GM19467 (cell line): ENCODE results near the gene KRTAP7-1.

Experiments
- ATAC-seq: cut with Tn5 transposase; IDR thresholded peaks from one replicate; pipeline ENCODE4 v1.9.1; 2021; ENCODE audit warnings: mild to moderate bottlenecking, moderate library complexity; ENCODE audit not compliant: unreplicated experiment

Gene KRTAP7-1

GRCh38 chr21:30829659-30830058, at the start of gene KRTAP7-1:
TSS of gene KRTAP7-1 (minus strand) at chr21:30829759. CDS start at chr21:30829698, 61 bp downstream.
- ATAC-seq: no peak

- ATAC-seq: no peak
These were observed 45.0 kb upstream of the KRTAP7-1 start for GRCh38 chr21:30874526-30874925.

GRCh38 chr21:30847627-30848500, 18.3 kb upstream of the KRTAP7-1 start:
- ATAC-seq: no peak

GRCh38 chr21:30842990-30843389, 13.4 kb upstream of the KRTAP7-1 start:
- no peak for ATAC-seq

GRCh38 chr21:30839304-30839703, 9.7 kb upstream of the KRTAP7-1 start:
- ATAC-seq: no peak

GRCh38 chr21:30838536-30838935, 9.0 kb upstream of the KRTAP7-1 start:
- ATAC-seq: no peak

GRCh38 chr21:30831194-30831765, 1.7 kb upstream of the KRTAP7-1 start:
- ATAC-seq: no peak

- ATAC-seq: no peak
These were observed 10.5 kb downstream of the KRTAP7-1 start for GRCh38 chr21:30818837-30819610.

GRCh38 chr21:30813174-30813573, 16.4 kb downstream of the KRTAP7-1 start, which contains the start of gene KRTAP8-1:
TSS of gene KRTAP8-1 (minus strand) at chr21:30813274. CDS start at chr21:30813220, 54 bp downstream.
- no peak for ATAC-seq

- ATAC-seq: no peak
These were observed 29.0 kb downstream of the KRTAP7-1 start for GRCh38 chr21:30800605-30801004.

- ATAC-seq: no peak
These were observed 35.8 kb downstream of the KRTAP7-1 start for GRCh38 chr21:30793581-30794314.

- no peak for ATAC-seq
These were observed 50.3 kb downstream of the KRTAP7-1 start for GRCh38 chr21:30779249-30779648.
